Mesenchymal stem cell (in vitro differentiated cells and primary cell): ENCODE data around the gene RANBP9.

Experiments
- DNase-seq: peaks from one replicate; pipeline ENCODE4 v3.0.0-alpha.2; 2013
- H2AFZ ChIP-seq: one replicate; pipeline ENCODE4 v1.6.1; 2013; ENCODE audit warnings: low read depth, mild to moderate bottlenecking, control low read depth, inconsistent platforms, low read length, moderate library complexity
- H2AK5ac ChIP-seq: 2 replicates; pipeline ENCODE4 v1.6.1; 2013; ENCODE audit warnings: low read length, moderate library complexity, mild to moderate bottlenecking, inconsistent platforms; ENCODE audit not compliant: severe bottlenecking
- H2BK120ac ChIP-seq: one replicate; pipeline ENCODE4 v1.6.1; 2013; ENCODE audit warnings: low read depth, mild to moderate bottlenecking, inconsistent platforms, low read length, moderate library complexity
- H2BK12ac ChIP-seq, 2 experiments: one replicate each; pipeline ENCODE4 v1.6.1; 2013; ENCODE audit warnings: inconsistent platforms in 2 of 2, low read length in 2 of 2, mild to moderate bottlenecking in 2 of 2, moderate library complexity in 2 of 2, control low read depth in 1 of 2
- H2BK15ac ChIP-seq: one replicate; pipeline ENCODE4 v1.6.1; 2013; ENCODE audit warnings: mild to moderate bottlenecking, low read depth, inconsistent platforms; ENCODE audit not compliant: poor library complexity, severe bottlenecking
- H2BK5ac ChIP-seq: 2 replicates; pipeline ENCODE4 v1.6.1; 2013; ENCODE audit warnings: low read depth, mild to moderate bottlenecking, low read length, control low read depth, inconsistent platforms; ENCODE audit not compliant: poor library complexity, severe bottlenecking
- H3K14ac ChIP-seq, 2 experiments: one replicate each; pipeline ENCODE4 v1.6.1; 2013; ENCODE audit warnings: inconsistent platforms in 2 of 2, low read length in 2 of 2, control low read depth in 1 of 2, mild to moderate bottlenecking in 1 of 2, moderate library complexity in 1 of 2
- H3K18ac ChIP-seq, 2 experiments: one replicate each; pipeline ENCODE4 v1.6.1; 2013; ENCODE audit warnings: inconsistent platforms in 2 of 2, low read length in 2 of 2, control low read depth in 1 of 2, low read depth in 1 of 2, mild to moderate bottlenecking in 1 of 2
- H3K23ac ChIP-seq, 2 experiments: one replicate each; pipeline ENCODE4 v1.6.1; 2013; ENCODE audit warnings: inconsistent platforms in 2 of 2, low read length in 2 of 2, mild to moderate bottlenecking in 2 of 2, moderate library complexity in 2 of 2, control low read depth in 1 of 2
- H3K27ac ChIP-seq: 2 replicates; pipeline ENCODE4 v1.5.1; 2013; ENCODE audit warnings: mild to moderate bottlenecking, moderate library complexity, low read length, control low read depth, inconsistent platforms; ENCODE audit not compliant: poor library complexity, severe bottlenecking
- H3K27me3 ChIP-seq, 2 experiments: 2 replicates each; pipeline versions ENCODE4 v1.6.1 to v1.7.0; 2013; ENCODE audit warnings: low read length in 2 of 2, mild to moderate bottlenecking in 2 of 2, moderate library complexity in 2 of 2, control low read depth in 1 of 2, inconsistent platforms in 1 of 2; ENCODE audit not compliant: control insufficient read depth in 1 of 2, insufficient read depth in 1 of 2
- H3K36me3 ChIP-seq, 2 experiments: 2 replicates each; pipeline versions ENCODE4 v1.6.1 to v1.7.0; 2013; ENCODE audit warnings: low read length in 2 of 2, control low read depth in 1 of 2, inconsistent platforms in 1 of 2, low read depth in 1 of 2, mild to moderate bottlenecking in 1 of 2; ENCODE audit not compliant: insufficient read depth in 2 of 2, control insufficient read depth in 1 of 2
- H3K4ac ChIP-seq, 2 experiments: one replicate each; pipeline ENCODE4 v1.6.1; 2013; ENCODE audit warnings: inconsistent platforms in 2 of 2, low read length in 2 of 2, mild to moderate bottlenecking in 2 of 2, moderate library complexity in 2 of 2, control low read depth in 1 of 2, low read depth in 1 of 2
- H3K4me1 ChIP-seq: 2 replicates; pipeline ENCODE4 v1.6.1; 2013; ENCODE audit warnings: low read depth, low read length, control low read depth; ENCODE audit not compliant: control insufficient read depth, insufficient read depth
- H3K4me2 ChIP-seq: 2 replicates; pipeline ENCODE4 v1.6.1; 2013; ENCODE audit warnings: low read length, mild to moderate bottlenecking, inconsistent platforms; ENCODE audit not compliant: poor library complexity, severe bottlenecking
- H3K4me3 ChIP-seq, 2 experiments: 2 replicates each; pipeline versions ENCODE4 v1.5.1 to v1.7.0; 2013; ENCODE audit warnings: low read length in 2 of 2, mild to moderate bottlenecking in 2 of 2, control low read depth in 1 of 2, low read depth in 1 of 2; ENCODE audit not compliant: insufficient read depth in 1 of 2
- H3K79me1 ChIP-seq: replicated peaks from 2 replicates; pipeline ENCODE4 v1.6.1; 2013; ENCODE audit warnings: mild to moderate bottlenecking, control low read depth, low read length, inconsistent platforms; ENCODE audit not compliant: poor library complexity, severe bottlenecking
- H3K9ac ChIP-seq: 2 replicates; pipeline ENCODE4 v1.7.0; 2013; ENCODE audit warnings: mild to moderate bottlenecking, low read length, moderate library complexity
- H3K9me3 ChIP-seq: 2 replicates; pipeline ENCODE4 v1.7.0; 2013; ENCODE audit warnings: mild to moderate bottlenecking, low read length; ENCODE audit not compliant: control insufficient read depth
- H4K8ac ChIP-seq: one replicate; pipeline ENCODE4 v1.6.1; 2013; ENCODE audit warnings: inconsistent platforms, mild to moderate bottlenecking, low read length, moderate library complexity
- H4K91ac ChIP-seq: one replicate; pipeline ENCODE4 v1.6.1; 2013; ENCODE audit warnings: mild to moderate bottlenecking, low read length, inconsistent platforms
- WGBS: methylation state at CpG from one replicate; pipeline ENCODE4 v1.1.7; 2013; ENCODE audit warnings: mixed read lengths; 5-methylcytosine and 5-hydroxymethylcytosine counted together

RANBP9 gene

DNA sequence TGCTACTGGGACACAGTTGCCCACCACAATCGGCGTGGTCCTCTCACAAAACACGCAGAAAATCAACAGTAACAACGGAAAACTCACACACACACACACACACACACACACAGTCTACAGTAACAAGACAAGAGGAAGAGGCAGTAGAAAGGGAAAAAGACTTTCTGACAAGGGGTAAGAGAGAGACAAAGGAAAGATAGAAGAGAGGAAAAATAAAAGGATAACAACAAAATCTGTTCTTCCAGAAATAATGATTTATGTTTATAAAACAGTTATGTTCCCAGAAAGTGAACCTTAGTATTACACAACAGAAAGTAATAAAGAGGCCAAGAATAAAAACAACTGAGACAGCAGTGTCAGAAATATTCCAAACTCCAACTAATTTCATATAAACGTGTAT is 2.9 kb downstream of the RANBP9 start:
- Histone ChIP-seq H3K14ac (no peak overlapping the region), H3K18ac (no peak overlapping the region), H3K4me1 (peaks cover 5% of the 10 kb centered on the region), H2AFZ (no peak overlapping the region), H3K9me3 (no peaks in the 10 kb centered on the region), H4K91ac (no peak overlapping the region), H4K8ac (no peak overlapping the region), H3K27me3 (no peaks in the 10 kb centered on the region), H2AK5ac (no peak overlapping the region), H3K4me2 (peak overlapping the region; percentile 77), H2BK120ac (no peak overlapping the region), H3K79me1 (peaks cover 1% of the 10 kb centered on the region), H3K36me3 (no peaks in the 10 kb centered on the region), H2BK5ac (no peak overlapping the region), H3K4me3 (peak overlapping the region; percentile 14 to 99), H3K27ac (no peak overlapping the region), H3K4ac (no peak overlapping the region), H2BK15ac (no peak overlapping the region), H3K9ac (peak overlapping the region; percentile 96), H3K23ac (no peak overlapping the region), H2BK12ac (no peak overlapping the region)
- peak; percentile 38 for DNase-seq
- 61% methylated on average over 4 of the region's 5 CpGs for whole genome bisulfite sequencing

DNA sequence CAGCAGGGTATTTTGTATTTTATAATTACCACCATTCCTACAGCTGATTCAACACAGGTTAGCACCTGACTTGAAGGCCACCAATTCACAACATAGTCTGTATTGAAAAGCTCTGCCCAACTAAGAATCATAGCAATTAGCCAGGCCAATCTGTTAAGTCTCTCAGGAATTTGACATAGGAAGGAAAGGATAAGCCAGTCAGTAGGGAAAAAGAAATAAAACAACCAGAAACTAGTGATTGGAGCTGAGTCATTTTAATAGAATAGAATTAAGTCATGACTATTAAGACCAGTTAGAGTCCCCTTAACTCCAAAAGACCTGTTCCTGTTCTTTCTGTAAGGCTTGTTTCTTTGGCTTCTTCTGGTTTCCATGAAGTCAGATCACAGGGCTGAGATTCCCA is 8.1 kb downstream of the RANBP9 start:
- Histone ChIP-seq H3K23ac (no peak overlapping the region), H3K14ac (no peak overlapping the region), H2BK5ac (no peak overlapping the region), H3K4me3 (no peak overlapping the region), H3K27me3 (no peaks in the 10 kb centered on the region), H3K4me1 (peaks cover 6% of the 10 kb centered on the region), H2BK120ac (no peak overlapping the region), H4K8ac (no peak overlapping the region), H3K9ac (no peak overlapping the region), H3K9me3 (no peaks in the 10 kb centered on the region), H3K36me3 (no peaks in the 10 kb centered on the region), H3K79me1 (peaks cover 4% of the 10 kb centered on the region), H2BK15ac (no peak overlapping the region), H3K4ac (no peak overlapping the region), H3K27ac (no peak overlapping the region), H2AK5ac (no peak overlapping the region), H2BK12ac (no peak overlapping the region), H3K4me2 (no peak overlapping the region), H2AFZ (no peak overlapping the region), H4K91ac (no peak overlapping the region), H3K18ac (no peak overlapping the region)
- DNase-seq = no peak

- H2BK5ac ChIP-seq = no peak overlapping the region
- H3K9me3 ChIP-seq = no peaks in the 10 kb centered on the region
- H3K27me3 ChIP-seq = no peaks in the 10 kb centered on the region
- no peak overlapping the region for H4K8ac ChIP-seq
- no peaks in the 10 kb centered on the region for H3K36me3 ChIP-seq
- no peak for DNase-seq
- H2AK5ac ChIP-seq = no peak overlapping the region
- H3K79me1 ChIP-seq = peaks cover 6% of the 10 kb centered on the region
- 92% methylated on average over 4 of the region's 4 CpGs for WGBS
- no peak overlapping the region for H3K4me2 ChIP-seq
- H2BK12ac ChIP-seq = no peak overlapping the region
- no peak overlapping the region for H2BK120ac ChIP-seq
- H3K14ac ChIP-seq = no peak overlapping the region
- H4K91ac ChIP-seq = no peak overlapping the region
- peaks cover 2% of the 10 kb centered on the region for H3K4me1 ChIP-seq
- no peak overlapping the region for H2BK15ac ChIP-seq
- no peak overlapping the region for H3K9ac ChIP-seq
- H3K27ac ChIP-seq = no peak overlapping the region
- H3K4me3 ChIP-seq = no peak overlapping the region
- no peak overlapping the region for H3K18ac ChIP-seq
- no peak overlapping the region for H2AFZ ChIP-seq
- no peak overlapping the region for H3K23ac ChIP-seq
- no peak overlapping the region for H3K4ac ChIP-seq
Measured at GRCh38 chr6:13702809-13703302, 8.8 kb downstream of the RANBP9 start.

DNA sequence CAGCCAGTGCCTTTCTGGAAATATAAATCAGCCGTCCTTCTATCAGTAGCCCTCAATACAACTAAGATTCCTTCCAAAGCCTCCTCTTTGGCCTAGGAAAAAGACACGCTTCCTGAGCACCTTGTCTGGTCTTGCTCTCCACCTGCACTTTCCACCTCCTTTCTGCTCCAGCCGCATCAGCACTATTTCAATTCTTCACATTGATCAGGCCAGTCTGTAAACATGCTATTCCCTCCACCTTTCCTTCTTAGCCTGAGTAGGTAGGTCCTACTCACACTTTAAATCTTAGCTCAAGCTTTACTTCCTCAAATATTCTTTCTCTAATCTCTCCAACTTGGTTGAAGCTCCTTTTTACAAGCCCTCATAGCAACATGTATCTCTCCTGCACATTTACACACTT is 11.4 kb downstream of the RANBP9 start:
- Histone ChIP-seq H4K91ac (no peak overlapping the region), H2BK5ac (no peak overlapping the region), H3K18ac (no peak overlapping the region), H3K4ac (no peak overlapping the region), H3K23ac (no peak overlapping the region), H3K4me3 (no peak overlapping the region), H3K27me3 (no peaks in the 10 kb centered on the region), H3K27ac (no peak overlapping the region), H3K4me2 (no peak overlapping the region), H4K8ac (no peak overlapping the region), H3K14ac (no peak overlapping the region), H2BK12ac (no peak overlapping the region), H2BK15ac (no peak overlapping the region), H3K36me3 (peaks cover 0 to 4% of the 10 kb centered on the region in 2 experiments), H2AFZ (no peak overlapping the region), H3K9me3 (no peaks in the 10 kb centered on the region), H3K79me1 (peaks cover 6% of the 10 kb centered on the region), H2BK120ac (no peak overlapping the region), H3K4me1 (peaks cover 2% of the 10 kb centered on the region), H3K9ac (no peak overlapping the region), H2AK5ac (no peak overlapping the region)
- 95% methylated on average over 3 of the region's 3 CpGs for WGBS
- DNase-seq = no peak
